HCT116 (cell line): Measurements from ENCODE around the gene MEI1. TPM values are rescaled to one million over a fixed set of nuclear protein-coding genes. Genes with fewer than 3 reads are reported as not detected.

Experiments used
- ATAC-seq: fragments of 200-7000 bp; cut with Tn5 transposase; 2 replicates; pipeline ENCODE4 v1.9.1; 2020; ENCODE audit warnings: mild to moderate bottlenecking, moderate library complexity
- BruUV-seq: library from RNA; stranded (reverse); fragments of 400-500 nt; replicated peaks from 2 replicates; lab custom pipeline; 2021; lab: Mats Ljungman, UMichigan
- CTCF ChIA-PET: fragments of 300-600 bp; sonication (Branson Sonifier 250); formaldehyde crosslinking; loops from one replicate; lab custom pipeline; 2021; ENCODE audit warnings: antibody characterized with exemption; lab: Charles Lee
- POLR2A ChIA-PET: fragments of 300-600, 350-600 bp; sonication (Branson Sonifier 250); formaldehyde crosslinking; loops from one replicate; lab custom pipeline; 2021; ENCODE audit warnings: antibody characterized with exemption; lab: Charles Lee
- RAD21 ChIA-PET, 2 experiments: fragments of 300-600 bp; sonication (Branson Sonifier 250); formaldehyde crosslinking; loops; one replicate each; lab custom pipeline; 2023; ENCODE audit warnings: low total read pairs in 2 of 2; ENCODE audit not compliant: uncharacterized antibody in 2 of 2, unreplicated experiment in 2 of 2, low non-redundant PET in 1 of 2; lab: Charles Lee
- DNase-seq: peaks from one replicate; pipeline ENCODE4 v3.0.0-alpha.2; 2010; ENCODE audit warnings: low read depth, low spot score
- H2AFZ ChIP-seq: fragments of 200-600 bp; shearing (Covaris generic), sonication (generic); 2 replicates; pipeline ENCODE4 v1.6.1; 2017; ENCODE audit warnings: low read depth, mixed run types, mixed read lengths, antibody characterized with exemption, low read length; ENCODE audit not compliant: poor library complexity, severe bottlenecking
- H3K27ac ChIP-seq: 2 replicates; pipeline ENCODE4 v1.5.1; 2012; ENCODE audit warnings: low read depth, low read length
- H3K27me3 ChIP-seq: fragments of 200-600 bp; sonication (generic); 2 replicates; pipeline ENCODE4 v1.6.1; 2016; ENCODE audit warnings: mixed run types, low read length, mixed read lengths; ENCODE audit not compliant: insufficient read depth
- H3K36me3 ChIP-seq, 2 experiments: fragments of 200-500 bp in 1 of 2; fragments of 200-600 bp in 1 of 2; sonication (Bioruptor generic) in 1 of 2; sonication (generic) in 1 of 2; 2 replicates each; pipeline versions ENCODE4 v1.5.1 to v1.6.1; 2014 to 2016; ENCODE audit warnings: low read length in 2 of 2, inconsistent platforms in 1 of 2, mixed read lengths in 1 of 2, mixed run types in 1 of 2; ENCODE audit not compliant: insufficient read depth in 2 of 2, control insufficient read depth in 1 of 2
- H3K4me1 ChIP-seq, 2 experiments: fragments of 200-600 bp in 1 of 2; sonication (generic) in 1 of 2; 2 replicates each; pipeline versions ENCODE4 v1.5.1 to v1.6.1; 2012 to 2017; ENCODE audit warnings: low read length in 2 of 2, inconsistent platforms in 1 of 2, mild to moderate bottlenecking in 1 of 2, mixed read lengths in 1 of 2, mixed run types in 1 of 2, moderate library complexity in 1 of 2; ENCODE audit not compliant: insufficient read depth in 2 of 2, control insufficient read depth in 1 of 2
- H3K4me2 ChIP-seq: fragments of 200-600 bp; sonication (generic); 2 replicates; pipeline ENCODE4 v1.6.1; 2017; ENCODE audit warnings: mixed run types, low read length, mixed read lengths
- H3K4me3 ChIP-seq, 2 experiments: fragments of 200-600 bp in 1 of 2; sonication (generic) in 1 of 2; replicated peaks in 1 of 2; 2 replicates each; pipeline ENCODE4 v1.5.1; 2011 to 2016; ENCODE audit warnings: low read length in 2 of 2, control low read depth in 1 of 2, low read depth in 1 of 2, mild to moderate bottlenecking in 1 of 2, mixed read lengths in 1 of 2, mixed run types in 1 of 2
- H3K79me2 ChIP-seq: fragments of 200-600 bp; sonication (generic); 2 replicates; pipeline ENCODE4 v1.6.1; 2017; ENCODE audit warnings: mild to moderate bottlenecking, mixed run types, low read length, moderate library complexity, mixed read lengths; ENCODE audit not compliant: insufficient read depth
- H3K9ac ChIP-seq: fragments of 200-600 bp; sonication (generic); 2 replicates; pipeline ENCODE4 v1.6.1; 2016; ENCODE audit warnings: low read length, mixed read lengths
- H3K9me2 ChIP-seq: fragments of 200-600 bp; sonication (generic), shearing (Covaris generic); 2 replicates; pipeline ENCODE4 v1.6.1; 2017; ENCODE audit warnings: mixed run types, mild to moderate bottlenecking, moderate library complexity; ENCODE audit not compliant: insufficient read depth
- H3K9me3 ChIP-seq, 2 experiments: fragments of 200-500 bp in 1 of 2; fragments of 200-600 bp in 1 of 2; sonication (Bioruptor generic) in 1 of 2; sonication (generic) in 1 of 2; 2 replicates each; pipeline ENCODE4 v1.6.1; 2014 to 2017; ENCODE audit warnings: low read length in 2 of 2, mixed read lengths in 2 of 2, inconsistent platforms in 1 of 2, low read depth in 1 of 2, mild to moderate bottlenecking in 1 of 2, mixed run types in 1 of 2, moderate library complexity in 1 of 2; ENCODE audit not compliant: control insufficient read depth in 1 of 2, insufficient read depth in 1 of 2
- H4K20me1 ChIP-seq: fragments of 200-600 bp; sonication (generic), shearing (Covaris generic); 2 replicates; pipeline ENCODE4 v1.6.1; 2017; ENCODE audit warnings: mixed run types, mild to moderate bottlenecking, moderate library complexity; ENCODE audit not compliant: insufficient read depth
- CTCF ChIP-seq, 3 experiments: fragments of 200-600 bp in 1 of 3; sonication (generic) in 1 of 3; IDR thresholded peaks in 2 of 3; conservative IDR thresholded peaks in 1 of 3; 2 replicates each; pipeline ENCODE4 v1.5.1; 2012 to 2017; ENCODE audit warnings: low read depth in 2 of 3, low read length in 2 of 3, antibody characterized with exemption in 1 of 3, borderline replicate concordance in 1 of 3, control low read depth in 1 of 3, mild to moderate bottlenecking in 1 of 3, mixed read lengths in 1 of 3, mixed run types in 1 of 3, moderate library complexity in 1 of 3; ENCODE audit not compliant: insufficient read depth in 1 of 3
- EGR1 ChIP-seq: IDR thresholded peaks from 2 replicates; pipeline ENCODE4 v1.6.1; 2012; ENCODE audit warnings: low read depth
- ELF1 ChIP-seq: IDR thresholded peaks from 2 replicates; pipeline ENCODE4 v1.6.1; 2012; ENCODE audit warnings: low read depth, borderline replicate concordance
- EZH2 ChIP-seq: fragments of 200-600 bp; sonication (generic); IDR thresholded peaks from 2 replicates; pipeline ENCODE4 v1.6.1; 2017; ENCODE audit warnings: antibody characterized with exemption, mixed run types
- EZH2phosphoT487 ChIP-seq: fragments of 200-600 bp; IDR thresholded peaks from 2 replicates; pipeline ENCODE4 v1.6.1; 2018; ENCODE audit warnings: antibody characterized with exemption, borderline replicate concordance
- FOSL1 ChIP-seq: IDR thresholded peaks from 2 replicates; pipeline ENCODE4 v1.6.1; 2012; ENCODE audit warnings: low read depth
- JUND ChIP-seq: IDR thresholded peaks from 2 replicates; pipeline ENCODE4 v1.6.1; 2012
- MAX ChIP-seq: IDR thresholded peaks from 2 replicates; pipeline ENCODE4 v1.6.1; 2012
- POLR2AphosphoS5 ChIP-seq: IDR thresholded peaks from 2 replicates; pipeline ENCODE4 v1.6.1; 2011; ENCODE audit warnings: mild to moderate bottlenecking, low read depth, low read length, moderate library complexity
- REST ChIP-seq: IDR thresholded peaks from 2 replicates; pipeline ENCODE4 v1.6.1; 2012; ENCODE audit warnings: low read depth
- SP1 ChIP-seq: IDR thresholded peaks from 2 replicates; pipeline ENCODE4 v1.6.1; 2012; ENCODE audit warnings: low read depth
- SRF ChIP-seq: IDR thresholded peaks from 2 replicates; pipeline ENCODE4 v1.6.1; 2012; ENCODE audit warnings: low read depth
- TCF7L2 ChIP-seq: IDR thresholded peaks from 2 replicates; pipeline ENCODE4 v1.7.0; 2011; ENCODE audit warnings: borderline replicate concordance, inconsistent platforms; ENCODE audit not compliant: insufficient read depth, insufficient read length; ENCODE audit errors: extremely low read depth
- YY1 ChIP-seq: IDR thresholded peaks from 2 replicates; pipeline ENCODE4 v1.6.1; 2011; ENCODE audit warnings: low read length, low read depth, moderate library complexity, mild to moderate bottlenecking; ENCODE audit not compliant: insufficient replicate concordance; ENCODE audit errors: extremely low read depth
- ZFX ChIP-seq: fragments of 450-650 bp; IDR thresholded peaks from 2 replicates; pipeline ENCODE4 v1.6.1; 2017
- ZNF274 ChIP-seq: fragments of 200-500 bp; sonication (Bioruptor generic); IDR thresholded peaks from 2 replicates; pipeline ENCODE4 v1.6.1; 2014; ENCODE audit warnings: mild to moderate bottlenecking, low read depth, low read length, inconsistent platforms
- intact Hi-C: fragments of 100-400 bp; cut with micrococcal nuclease; formaldehyde crosslinking; loops from 2 replicates; pipeline ENCODE4 v1.10.0; 2022
- total RNA-seq: library from RNA; stranded (reverse); gene quantifications from one replicate; pipeline ENCODE4 v1.2.1, GENCODE V29; 2021; ENCODE audit not compliant: unreplicated experiment

The MEI1 gene
- total RNA-seq, 1 experiment from 2014 or later, result 0.64 TPM

- no peaks in the 10 kb centered on the region for H3K9me3 ChIP-seq
- intact Hi-C loops, result no loop called here
- ChIA-PET POLR2A (interaction anchor here (1.8 kb wide), 1 partner anchor 28 kb away, joined by 4 read pairs; the partner anchor contains the start of gene CCDC134), CTCF (interaction anchor here (0.9 to 1.2 kb wide), 2 partner anchors 10 to 26 kb away, joined by 3 to 4 read pairs; no protein-coding TSS in a partner anchor), RAD21 (no interaction called here)
- no peaks in the 10 kb centered on the region for H3K27me3 ChIP-seq
- TF ChIP-seq FOSL1, result no peak
- no peak for TF ChIP-seq ZFX
- no peak for TF ChIP-seq EZH2phosphoT487
- no peak for TF ChIP-seq SRF
- no peak for TF ChIP-seq REST
- TF ChIP-seq SP1, result no peak
- TF ChIP-seq EZH2, result no peak
- TF ChIP-seq JUND, result no peak
- no peak for TF ChIP-seq ZNF274
- no peak for TF ChIP-seq TCF7L2
- TF ChIP-seq ELF1, result no peak
- no peak for TF ChIP-seq CTCF (IDR thresholded peaks at IDR 0.05 in 2 of 3, conservative IDR thresholded peaks at IDR 0.05 in 1 of 3; ENCODE audit: borderline replicate concordance in 1 of 3, insufficient read depth in 1 of 3, low read depth in 2 of 3, low read length in 2 of 3)
- no peak for TF ChIP-seq YY1
- no peak for TF ChIP-seq MAX
- TF ChIP-seq EGR1, result no peak
- no peak for TF ChIP-seq POLR2AphosphoS5
- peak; percentile 56 for ATAC-seq
- peak overlapping the region; percentile 83 for H2AFZ ChIP-seq
- H3K27ac ChIP-seq, result no peak overlapping the region
- DNase-seq, result no peak
- H3K9me2 ChIP-seq, result 0 out of 2 replicates have a peak, but pooled peaks cover 2% of the 10 kb centered on the region
- H3K4me3 ChIP-seq, result peak overlapping the region in 1 of 2 experiments; percentile 20; a peak in 2 of 4 replicates
- BruUV-seq, result no TSS peak
- H3K9ac ChIP-seq, result no peak overlapping the region
- H3K4me2 ChIP-seq, result peak overlapping the region; percentile 69
- no peaks in the 10 kb centered on the region for H4K20me1 ChIP-seq
- no peaks in the 10 kb centered on the region for H3K79me2 ChIP-seq
- H3K36me3 ChIP-seq, result no peaks in the 10 kb centered on the region
- H3K4me1 ChIP-seq, result peaks cover 7 to 45% of the 10 kb centered on the region in 2 experiments
Observed at GRCh38 chr22:41772645-41773044, 73.3 kb downstream of the MEI1 start.
